HepG2 (cell line): ENCODE results near the gene PLEKHN1. TPM values are rescaled to one million over a fixed set of nuclear protein-coding genes. Genes with fewer than 3 reads are reported as not detected.
A peak's percentile ranks its signal among the peaks of the same experiment; 100 is the strongest.

Experiments
- ATAC-seq: fragments of 200-7000 bp; cut with Tn5 transposase; 3 replicates; pipeline ENCODE4 v1.9.1; 2020; ENCODE audit warnings: mild to moderate bottlenecking, moderate library complexity
- BruUV-seq: library from RNA; stranded (reverse); fragments of 400-500 nt; replicated peaks from 2 replicates; lab custom pipeline; 2021; lab: Mats Ljungman, UMichigan
- CTCF ChIA-PET: fragments of 300-600 bp; formaldehyde crosslinking; extraction: SDS; loops from one replicate; lab custom pipeline; 2021; ENCODE audit warnings: low total read pairs, inconsistent platforms, low intra/inter-chr PET ratio; lab: Yijun Ruan, JAX
- POLR2A ChIA-PET: fragments of 350-600 bp; sonication (Branson Sonifier 250); formaldehyde crosslinking; loops from one replicate; lab custom pipeline; 2020; ENCODE audit warnings: antibody characterized with exemption, inconsistent platforms; lab: Yijun Ruan, JAX
- DNase-seq: peaks from one replicate; pipeline ENCODE4 v3.0.0-alpha.2; 2015; ENCODE audit warnings: low spot score
- FAIRE-seq: peaks from 3 replicates; lab custom pipeline; 2011; peaks lifted over from hg19 to GRCh38; lab: Jason Lieb, UNC
- H2AFZ ChIP-seq: one replicate; pipeline ENCODE4 v1.6.1; 2011; ENCODE audit warnings: low read length, inconsistent platforms
- H3K27ac ChIP-seq: fragments of 300-600 bp; 3 replicates; pipeline ENCODE4 v1.8.0; 2011; ENCODE audit warnings: mixed run types, mild to moderate bottlenecking, mixed read lengths, low read length, inconsistent platforms; ENCODE audit not compliant: insufficient read depth; ENCODE audit errors: extremely low read length
- H3K27me3 ChIP-seq, 2 experiments: fragments of 200-600 bp in 1 of 2; 2 replicates in 1 of 2; 3 replicates in 1 of 2; pipeline versions ENCODE4 v1.6.0 to v1.8.0; 2011; ENCODE audit warnings: low read length in 2 of 2, mild to moderate bottlenecking in 2 of 2, moderate library complexity in 2 of 2, inconsistent platforms in 1 of 2; ENCODE audit not compliant: insufficient read depth in 2 of 2, control insufficient read depth in 1 of 2
- H3K36me3 ChIP-seq, 2 experiments: fragments of 200-600 bp in 1 of 2; replicated peaks in 1 of 2; 2 replicates in 1 of 2; 3 replicates in 1 of 2; pipeline versions ENCODE4 v1.5.1 to v1.8.0; 2011; ENCODE audit warnings: low read length in 2 of 2, inconsistent platforms in 1 of 2; ENCODE audit not compliant: insufficient read depth in 2 of 2, control insufficient read depth in 1 of 2
- H3K4me1 ChIP-seq: 2 replicates; pipeline ENCODE4 v1.5.1; 2012; ENCODE audit warnings: low read length, inconsistent platforms; ENCODE audit not compliant: insufficient read depth
- H3K4me2 ChIP-seq: 2 replicates; pipeline ENCODE4 v1.6.0; 2011; ENCODE audit warnings: low read depth, low read length, inconsistent platforms
- H3K4me3 ChIP-seq, 3 experiments: fragments of 200-600 bp in 1 of 3; sonication (generic), shearing (Covaris generic) in 1 of 3; replicated peaks in 1 of 3; 2 replicates each; pipeline ENCODE4 v1.5.1; 2011 to 2016; ENCODE audit warnings: low read length in 3 of 3, inconsistent platforms in 2 of 3, low read depth in 2 of 3, mild to moderate bottlenecking in 2 of 3, control low read depth in 1 of 3, mixed read lengths in 1 of 3; ENCODE audit not compliant: insufficient read depth in 1 of 3
- H3K79me2 ChIP-seq: one replicate; pipeline ENCODE4 v1.6.1; 2011; ENCODE audit warnings: low read length, inconsistent platforms; ENCODE audit not compliant: insufficient read depth
- H3K9ac ChIP-seq: 2 replicates; pipeline ENCODE4 v1.6.0; 2011; ENCODE audit warnings: mild to moderate bottlenecking, low read depth, low read length, inconsistent platforms; ENCODE audit not compliant: insufficient read depth
- H3K9me3 ChIP-seq: 2 replicates; pipeline ENCODE4 v1.5.1; 2012; ENCODE audit warnings: mild to moderate bottlenecking, low read length
- H4K20me1 ChIP-seq: 2 replicates; pipeline ENCODE4 v1.6.0; 2011; ENCODE audit warnings: inconsistent platforms, mild to moderate bottlenecking, low read length, moderate library complexity; ENCODE audit not compliant: insufficient read depth
- AGO2 ChIP-seq: fragments of 200-400 bp; formaldehyde crosslinking; optimal IDR thresholded peaks from 2 replicates; pipeline ENCODE3; 2017; ENCODE audit warnings: mild to moderate bottlenecking, low read depth, low read length, moderate library complexity
- CBX2 ChIP-seq, 2 experiments: fragments of 200-600 bp in 1 of 2; sonication (generic); formaldehyde crosslinking in 1 of 2; IDR thresholded peaks; 2 replicates each; pipeline versions ENCODE4 v1.7.0 to v1.8.1; 2018 to 2022; ENCODE audit warnings: low read depth in 2 of 2, low read length in 1 of 2, mild to moderate bottlenecking in 1 of 2, missing genetic modification reagents in 1 of 2
- FLYWCH1 ChIP-seq: sonication (generic); formaldehyde crosslinking; IDR thresholded peaks from 2 replicates; pipeline ENCODE4 v1.8.1; 2023; ENCODE audit warnings: mild to moderate bottlenecking, missing genetic modification reagents
- KDM1A ChIP-seq: IDR thresholded peaks from 2 replicates; pipeline ENCODE4 v1.6.1; 2016; ENCODE audit warnings: missing compliant biosample characterization
- POGZ ChIP-seq: sonication (generic); formaldehyde crosslinking; IDR thresholded peaks from 2 replicates; pipeline ENCODE4 v1.4.0; 2020; ENCODE audit warnings: mild to moderate bottlenecking, missing genetic modification reagents
- RBFOX2 ChIP-seq: fragments of 200-400 bp; formaldehyde crosslinking; IDR thresholded peaks from 2 replicates; pipeline ENCODE4 v1.6.1; 2017; ENCODE audit warnings: low read depth, mild to moderate bottlenecking, low read length
- XBP1 ChIP-seq: sonication (generic); formaldehyde crosslinking; IDR thresholded peaks from 2 replicates; pipeline ENCODE4 v1.5.0; 2020; ENCODE audit warnings: missing genetic modification reagents
- ZBTB33 ChIP-seq: sonication (generic); formaldehyde crosslinking; IDR thresholded peaks from 2 replicates; pipeline ENCODE4 v1.4.0; 2020; ENCODE audit warnings: missing genetic modification reagents
- WGBS: methylation state at CpG from one replicate; pipeline ENCODE4 v1.1.6; 2017; ENCODE audit warnings: low lambda C conversion rate; 5-methylcytosine and 5-hydroxymethylcytosine counted together
- in situ Hi-C: cut with HindIII; loops from 2 replicates; pipeline ENCODE4 v1.10.0; 2017; ENCODE audit warnings: low pct_unique_long_range_greater_than_20kb; ENCODE audit not compliant: extremely low pct_ligation_motif_present
- intact Hi-C: fragments of 100-400 bp; cut with micrococcal nuclease; formaldehyde crosslinking; loops from one replicate; pipeline ENCODE4 v1.10.0; 2022; ENCODE audit not compliant: unreplicated experiment
- polyA plus RNA-seq, 8 experiments: library from polyadenylated mRNA; depleted of rRNA in 3 of 8; stranded (reverse) in 7 of 8; unstranded in 1 of 8; fragments of >200 nt; fragmentation: Illumina TruSeq in 4 of 8; extraction: Trizol in 4 of 8; gene quantifications; 2 replicates each; pipeline versions ENCODE4 v1.2.1 to v1.2.3, GENCODE V29; 2011 to 2016; ENCODE audit warnings: low read depth in 4 of 8, missing spikeins in 1 of 8, mixed read lengths in 1 of 8; ENCODE audit not compliant: insufficient read depth in 1 of 8
- total RNA-seq, 5 experiments: library from RNA; depleted of rRNA; stranded (reverse); fragments of >200 nt; fragmentation: Illumina TruSeq; extraction: Trizol; gene quantifications; 2 replicates each; pipeline ENCODE4 v1.2.3, GENCODE V29; 2016; ENCODE audit warnings: low read depth in 1 of 5

Gene PLEKHN1
- total and polyA plus RNA-seq, 2 of the 13 experiments (the other 11 are each of a cell fraction or from before 2014, with no cell fraction given), result 0.42 to 0.58 TPM

- Histone ChIP-seq H3K27me3 (peaks cover 0 to 4% of the 10 kb centered on the region in 2 experiments; a peak in 2 of 5 replicates), H4K20me1 (peaks cover 6% of the 10 kb centered on the region; the same call in 1 of the 2 replicates), H3K4me2 (no peak overlapping the region), H3K4me3 (no peak overlapping the region), H3K9ac (no peak overlapping the region), H3K79me2 (peaks cover 7% of the 10 kb centered on the region), H3K36me3 (peaks cover 0 to 6% of the 10 kb centered on the region in 2 experiments; a peak in 1 of 5 replicates), H3K9me3 (no peaks in the 10 kb centered on the region), H2AFZ (no peak overlapping the region), H3K27ac (no peak overlapping the region), H3K4me1 (peaks cover 29% of the 10 kb centered on the region)
- POLR2A ChIA-PET, result no interaction called here
- WGBS, result 96% methylated on average over 13 of the region's 16 CpGs
- BruUV-seq, result no TSS peak
- ATAC-seq (no peak), FAIRE-seq (no peak), DNase-seq (no peak)
- CTCF ChIA-PET, result no interaction called here
- in situ Hi-C loops, result no loop called here
- TF ChIP-seq ZBTB33 (CRISPR knock-in tag) (0 out of 2 replicates have a peak, but pooled peaks have one; percentile 6), CBX2 (IDR thresholded peaks at IDR 0.05; ENCODE audit: low read depth, low read length) (no peak), CBX2 (CRISPR knock-in tag; IDR thresholded peaks at IDR 0.05; ENCODE audit: low read depth) (no peak)
- intact Hi-C loops, result no loop called here
Measured at GRCh38 chr1:963301-963651, 3.0 kb upstream of the PLEKHN1 start.

GRCh38 chr1:963746-964525 is 2.3 kb upstream of the PLEKHN1 start:
- H3K27ac ChIP-seq, result no peak overlapping the region
- ATAC-seq, result no peak
- no peak overlapping the region for H3K9ac ChIP-seq
- no peak overlapping the region for H2AFZ ChIP-seq
- DNase-seq, result no peak
- no peak overlapping the region for H3K4me3 ChIP-seq
- peaks cover 31% of the 10 kb centered on the region for H3K4me1 ChIP-seq
- no peaks in the 10 kb centered on the region; a peak in 2 of 5 replicates for H3K27me3 ChIP-seq
- in situ Hi-C loops (no loop called here), intact Hi-C loops (no loop called here)
- over 99% methylated on average over 20 of the region's 47 CpGs for WGBS
- H4K20me1 ChIP-seq, result no peaks in the 10 kb centered on the region
- no TSS peak for BruUV-seq
- no peaks in the 10 kb centered on the region for H3K9me3 ChIP-seq
- ChIA-PET CTCF (no interaction called here), POLR2A (no interaction called here)
- peaks cover 0 to 6% of the 10 kb centered on the region in 2 experiments; a peak in 1 of 5 replicates for H3K36me3 ChIP-seq
- peaks cover under 1% of the 10 kb centered on the region for H3K79me2 ChIP-seq
- H3K4me2 ChIP-seq, result no peak overlapping the region
- no peak for FAIRE-seq
- TF ChIP-seq RBFOX2 (peak; percentile 45), POGZ (CRISPR knock-in tag) (no peak), FLYWCH1 (CRISPR knock-in tag) (no peak), AGO2 (peak; percentile 45), XBP1 (CRISPR knock-in tag) (no peak), KDM1A (CRISPR knock-in tag) (no peak)
